A549 (cell line): Measurements from ENCODE around the gene NDUFV3. TPM values are rescaled to one million over a fixed set of nuclear protein-coding genes. Genes with fewer than 3 reads are reported as not detected.

Source experiments
- ATAC-seq, 2 experiments: fragments of 200-7000 bp in 1 of 2; fragments of >200 bp in 1 of 2; cut with Nextera tagmentation in 1 of 2; cut with Tn5 transposase in 1 of 2; 3 replicates each; pipeline versions ENCODE4 v1.8.0 to v1.9.1; 2018 to 2020; ENCODE audit warnings: mild to moderate bottlenecking in 1 of 2, moderate library complexity in 1 of 2
- CTCF ChIA-PET: fragments of 300-600 bp; sonication (Branson Sonifier 250); formaldehyde crosslinking; extraction: SDS; loops from one replicate; lab custom pipeline; 2021; ENCODE audit warnings: antibody characterized with exemption, inconsistent platforms; lab: Yijun Ruan, JAX
- POLR2A ChIA-PET: fragments of 350-600 bp; formaldehyde crosslinking; extraction: SDS; loops from one replicate; lab custom pipeline; 2021; ENCODE audit warnings: antibody characterized with exemption, inconsistent platforms; lab: Yijun Ruan, JAX
- DNase-seq, 2 experiments: peaks; one replicate each; pipeline versions ENCODE4 v3.0.0 to v3.0.0-alpha.2; 2011 to 2016; ENCODE audit warnings: low read depth in 1 of 2, low spot score in 1 of 2
- FAIRE-seq: peaks from 2 replicates; lab custom pipeline; 2011; peaks lifted over from hg19 to GRCh38; lab: Jason Lieb, UNC
- H3K27ac ChIP-seq, 2 experiments: fragments of >200 bp; sonication (Bioruptor Twin); formaldehyde crosslinking; 3 replicates each; pipeline ENCODE4 v1.5.1; 2016 to 2017
- H3K4me1 ChIP-seq: fragments of >200 bp; sonication (Bioruptor Twin); formaldehyde crosslinking; 3 replicates; pipeline ENCODE4 v1.6.1; 2016
- H3K4me2 ChIP-seq: fragments of >200 bp; sonication (Bioruptor Twin); formaldehyde crosslinking; 3 replicates; pipeline ENCODE4 v1.6.1; 2016
- H3K4me3 ChIP-seq: fragments of >200 bp; sonication (Bioruptor Twin); formaldehyde crosslinking; 3 replicates; pipeline ENCODE4 v1.5.1; 2016
- H3K9me3 ChIP-seq: fragments of >200 bp; sonication (Bioruptor Twin); formaldehyde crosslinking; 3 replicates; pipeline ENCODE4 v1.6.1; 2016
- CEBPB ChIP-seq, 2 experiments: fragments of >200 bp in 1 of 2; sonication (Bioruptor Twin) in 1 of 2; formaldehyde crosslinking in 1 of 2; IDR thresholded peaks; 2 replicates each; pipeline ENCODE4 v1.6.1; 2012 to 2016
- CTCF ChIP-seq: fragments of >200 bp; sonication (Bioruptor Twin); formaldehyde crosslinking; IDR thresholded peaks from 3 replicates; pipeline ENCODE4 v1.5.1; 2016
- E2F6 ChIP-seq: IDR thresholded peaks from 2 replicates; pipeline ENCODE4 v1.6.1; 2012; ENCODE audit warnings: low read depth, borderline replicate concordance
- ELK1 ChIP-seq: fragments of 150-350 bp; IDR thresholded peaks from 2 replicates; pipeline ENCODE4 v1.6.1; 2014; ENCODE audit warnings: low read depth, mild to moderate bottlenecking, low read length
- EP300 ChIP-seq, 2 experiments: fragments of >200 bp; sonication (Bioruptor Twin); formaldehyde crosslinking; IDR thresholded peaks; 2 replicates in 1 of 2; 3 replicates in 1 of 2; pipeline ENCODE4 v1.6.1; 2016 to 2017
- FOXS1 ChIP-seq: fragments of 250-450 bp; sonication (Bioruptor Pico); IDR thresholded peaks from 2 replicates; pipeline ENCODE4 v1.5.0; 2020; ENCODE audit warnings: mild to moderate bottlenecking, moderate library complexity
- GATA3 ChIP-seq: IDR thresholded peaks from 2 replicates; pipeline ENCODE4 v1.6.1; 2012; ENCODE audit warnings: borderline replicate concordance
- HDAC2 ChIP-seq: fragments of 200-600 bp; sonication (generic); IDR thresholded peaks from 2 replicates; pipeline ENCODE4 v1.6.1; 2016
- HES2 ChIP-seq: fragments of >200 bp; sonication (Bioruptor Twin); formaldehyde crosslinking; IDR thresholded peaks from 2 replicates; pipeline ENCODE4 v1.6.1; 2016
- HMGXB4 ChIP-seq: fragments of 250-450 bp; sonication (Bioruptor Pico); IDR thresholded peaks from 2 replicates; pipeline ENCODE4 v1.5.0; 2021; ENCODE audit warnings: mild to moderate bottlenecking, moderate library complexity, borderline replicate concordance
- HOXA7 ChIP-seq: fragments of 250-450 bp; sonication (Bioruptor Pico); IDR thresholded peaks from 2 replicates; pipeline ENCODE4 v1.5.0; 2020; ENCODE audit warnings: mild to moderate bottlenecking, moderate library complexity
- HOXB13 ChIP-seq: fragments of 250-450 bp; sonication (Bioruptor Pico); IDR thresholded peaks from 2 replicates; pipeline ENCODE4 v1.5.0; 2020; ENCODE audit warnings: low read depth, mild to moderate bottlenecking, moderate library complexity
- HOXB5 ChIP-seq: fragments of 250-450 bp; sonication (Bioruptor Pico); IDR thresholded peaks from 2 replicates; pipeline ENCODE4 v1.5.0; 2020; ENCODE audit warnings: mild to moderate bottlenecking, moderate library complexity
- KDM1A ChIP-seq: fragments of 200-600 bp; sonication (generic); IDR thresholded peaks from 2 replicates; pipeline ENCODE4 v1.6.1; 2016; ENCODE audit warnings: low read depth, mild to moderate bottlenecking
- MAFK ChIP-seq: fragments of 450-650 bp; IDR thresholded peaks from 2 replicates; pipeline ENCODE4 v1.6.1; 2014; ENCODE audit not compliant: partially characterized antibody
- MAX ChIP-seq: IDR thresholded peaks from 2 replicates; pipeline ENCODE4 v1.6.1; 2012
- MYC ChIP-seq: IDR thresholded peaks from 2 replicates; pipeline ENCODE4 v1.6.1; 2012; ENCODE audit warnings: mild to moderate bottlenecking, inconsistent platforms, low read length, improper control_type of control experiment, borderline replicate concordance
- NR3C1 ChIP-seq: fragments of >200 bp; sonication (Bioruptor Twin); formaldehyde crosslinking; IDR thresholded peaks from 3 replicates; pipeline ENCODE4 v1.6.1; 2017
- PBX3 ChIP-seq: IDR thresholded peaks from 2 replicates; pipeline ENCODE4 v1.6.1; 2012
- POLR2AphosphoS2 ChIP-seq: conservative IDR thresholded peaks from 2 replicates; pipeline ENCODE4 v1.6.1; 2012; ENCODE audit warnings: low read length, improper control_type of control experiment, inconsistent platforms
- RCOR1 ChIP-seq: fragments of 150-350 bp; IDR thresholded peaks from 2 replicates; pipeline ENCODE4 v1.6.1; 2014; ENCODE audit warnings: antibody characterized with exemption, low read length, low read depth
- SMC3 ChIP-seq: fragments of >200 bp; sonication (Bioruptor Twin); formaldehyde crosslinking; IDR thresholded peaks from 3 replicates; pipeline ENCODE4 v1.6.1; 2018; ENCODE audit warnings: inconsistent platforms
- TFCP2L1 ChIP-seq: fragments of 250-450 bp; sonication (Bioruptor Pico); IDR thresholded peaks from 2 replicates; pipeline ENCODE4 v1.5.0; 2021; ENCODE audit warnings: mild to moderate bottlenecking
- TP53 ChIP-seq: fragments of 250-450 bp; sonication (Bioruptor Pico); IDR thresholded peaks from 2 replicates; pipeline ENCODE4 v1.5.0; 2021; ENCODE audit warnings: mild to moderate bottlenecking, moderate library complexity
- USF2 ChIP-seq: fragments of 450-650 bp; IDR thresholded peaks from 2 replicates; pipeline ENCODE4 v1.6.1; 2014; ENCODE audit warnings: antibody characterized with exemption
- ZNF302 ChIP-seq: fragments of 250-450 bp; sonication (Bioruptor Pico); IDR thresholded peaks from 2 replicates; pipeline ENCODE4 v1.9.0; 2021; ENCODE audit warnings: inconsistent platforms, mild to moderate bottlenecking, moderate library complexity
- WGBS: methylation state at CpG from one replicate; pipeline ENCODE4 v1.1.6; 2017; ENCODE audit errors: missing lambda C conversion rate; 5-methylcytosine and 5-hydroxymethylcytosine counted together
- polyA plus RNA-seq, 4 experiments: library from polyadenylated mRNA; depleted of rRNA in 3 of 4; stranded (reverse); fragments of >200 nt; fragmentation: RNase III in 1 of 4; extraction: RNeasy Plus Mini Kit Qiagen cat#74134 plus additional on column Dnase treatment in 1 of 4; gene quantifications; 2 replicates in 3 of 4; 3 replicates in 1 of 4; pipeline ENCODE4 v1.2.3, GENCODE V29; 2011 to 2017

Gene NDUFV3
- polyA plus RNA-seq, 2 of the 4 experiments (the other 2 are of a cell fraction): 17.1 to 20.7 TPM

- no peak overlapping the region for H3K4me3 ChIP-seq
- WGBS: 94% methylated on average over 1 of the region's 1 CpG
- no peak for TF ChIP-seq NR3C1
- TF ChIP-seq TFCP2L1: no peak
- no peak for TF ChIP-seq RCOR1
- no peak for TF ChIP-seq GATA3
- no peak for TF ChIP-seq USF2
- TF ChIP-seq, all 56 proteins: peak for 0
- Histone ChIP-seq H3K27ac (no peak overlapping the region), H3K9me3 (no peaks in the 10 kb centered on the region), H3K4me2 (no peak overlapping the region), H3K4me1 (no peaks in the 10 kb centered on the region)
- CTCF ChIA-PET: no interaction called here
- no peak for FAIRE-seq
- POLR2A ChIA-PET: no interaction called here
- no peak for ATAC-seq
- DNase-seq: no peak
Observed at GRCh38 chr21:42883921-42884320, 9.2 kb upstream of the NDUFV3 start.

- H3K4me1 ChIP-seq: peaks cover 5% of the 10 kb centered on the region; the same call in 2 of the 3 replicates
- no peak for DNase-seq
- no peak for ATAC-seq
- H3K9me3 ChIP-seq: no peaks in the 10 kb centered on the region
- no peak overlapping the region for H3K4me3 ChIP-seq
- TF ChIP-seq PBX3 (no peak), MYC (no peak), TP53 (no peak), CTCF (no peak), KDM1A (no peak), ZNF302 (no peak), EP300 (IDR thresholded peaks at IDR 0.05) (no peak), POLR2AphosphoS2 (no peak), FOXS1 (CRISPR knock-in tag) (no peak), MAFK (no peak), HDAC2 (no peak), NR3C1 (no peak)
- FAIRE-seq: no peak
- H3K4me2 ChIP-seq: no peak overlapping the region
- no peak overlapping the region for H3K27ac ChIP-seq
- CTCF ChIA-PET: interaction anchor here (0.6 kb wide), 1 partner anchor 104 kb away, joined by 3 read pairs; no protein-coding TSS in a partner anchor
- 94% methylated on average over 5 of the region's 5 CpGs for WGBS
- POLR2A ChIA-PET: no interaction called here
Observed at GRCh38 chr21:42887326-42887725, 5.8 kb upstream of the NDUFV3 start.

GRCh38 chr21:42892582-42892930, 553 bp upstream of the NDUFV3 start:
- no peak for FAIRE-seq
- Histone ChIP-seq H3K4me2 (peak overlapping the region; percentile 99), H3K4me3 (peak overlapping the region; percentile 94), H3K9me3 (no peaks in the 10 kb centered on the region), H3K4me1 (peaks cover 7% of the 10 kb centered on the region), H3K27ac (peak overlapping the region; percentile 93 to 97)
- POLR2A ChIA-PET: interaction anchor here (0.8 to 2.0 kb wide), 3 partner anchors 14 to 81 kb away, joined by 3 to 5 read pairs (median 5); no protein-coding TSS in a partner anchor
- CTCF ChIA-PET: interaction anchor here (1.1 kb wide), 1 partner anchor 24 kb away, joined by 3 read pairs; no protein-coding TSS in a partner anchor
- WGBS: 10% methylated on average over 12 of the region's 18 CpGs
- no peak for DNase-seq
- peak; percentile 57 to 66; a peak in 5 of 6 replicates for ATAC-seq
- TF ChIP-seq POLR2AphosphoS2 (no peak), ELK1 (no peak), HOXB5 (CRISPR knock-in tag) (no peak), TP53 (no peak), HES2 (no peak), CEBPB (IDR thresholded peaks at IDR 0.05) (no peak), MYC (peak; percentile 50; the same call in 1 of the 2 replicates), HOXA7 (CRISPR knock-in tag) (0 out of 2 replicates have a peak, but pooled peaks have one; percentile 66), MAX (peak; percentile 71), E2F6 (peak; percentile 24; the same call in 1 of the 2 replicates), KDM1A (no peak), HOXB13 (peak; percentile 64), ZNF302 (no peak), SMC3 (no peak), GATA3 (0 out of 2 replicates have a peak, but pooled peaks have one; percentile 0), HMGXB4 (CRISPR knock-in tag) (no peak)
